Pancreas (tissue), 10 donors: Measurements from ENCODE around the gene PRTG. TPM values are rescaled to one million over a fixed set of nuclear protein-coding genes. Genes with fewer than 3 reads are reported as not detected.

Experiments used
- ATAC-seq, 4 donors: fragments of 200-7000 bp; cut with Tn5 transposase; one replicate each; pipeline versions ENCODE4 v1.8.0 to v1.9.1; 2020; ENCODE audit warnings: mild to moderate bottlenecking in 4 of 4, moderate library complexity in 4 of 4
- DNase-seq, 6 donors: peaks; one replicate each; pipeline ENCODE4 v3.0.0-alpha.2; 2020
- FAIRE-seq: peaks from 2 replicates; lab custom pipeline; 2012; peaks lifted over from hg19 to GRCh38; lab: Jason Lieb, UNC
- H3K27ac ChIP-seq, 4 donors: fragments of 200-600 bp; sonication (generic); 1 replicate in 3 of 4; 2 replicates in 1 of 4; pipeline versions ENCODE4 v1.5.0 to v1.8.0; 2020
- H3K27me3 ChIP-seq, 4 donors: fragments of 200-600 bp; one replicate each; pipeline ENCODE4 v1.8.0; 2021
- H3K36me3 ChIP-seq, 3 donors: fragments of 200-600 bp; sonication (generic) in 1 of 3; one replicate each; pipeline versions ENCODE4 v1.5.0 to v1.8.0; 2020 to 2021
- H3K4me1 ChIP-seq, 3 donors: fragments of 200-600 bp; one replicate each; pipeline ENCODE4 v1.8.0; 2021
- H3K4me3 ChIP-seq, 4 donors: fragments of 200-600 bp; sonication (generic) in 2 of 4; one replicate each; pipeline versions ENCODE4 v1.5.0 to v1.8.0; 2020 to 2021
- H3K9me3 ChIP-seq, 4 donors: fragments of 200-600 bp; one replicate each; pipeline ENCODE4 v1.8.0; 2021
- CTCF ChIP-seq, 4 donors: fragments of 200-600 bp; sonication (generic) in 3 of 4; IDR thresholded peaks; one replicate each; pipeline versions ENCODE4 v1.5.0 to v1.8.0; 2021; ENCODE audit warnings: antibody characterized with exemption in 4 of 4
- WGBS, 2 donors: extraction: QIAGEN DNeasy Blood & Tissue Kit; methylation state at CpG; one replicate each; pipeline ENCODE4 v1.1.7; 2013; 5-methylcytosine and 5-hydroxymethylcytosine counted together
- intact Hi-C, 3 donors: fragments of 100-400 bp; cut with DNase I; formaldehyde crosslinking; loops; one replicate each; pipeline versions ENCODE4 v1.11.1 to v1.14.2; 2022
- polyA plus RNA-seq, 2 donors: library from polyadenylated mRNA; stranded (reverse); fragments of 200-250 nt; gene quantifications; one replicate each; pipeline ENCODE4 v1.2.3, GENCODE V29; 2013
- total RNA-seq, 6 donors: library from RNA; stranded (reverse); fragmentation: NEBNext Ultra II Directional in 4 of 6; extraction: Animal tissue kit (Norgen Biotek cat#: 25700) in 4 of 6; gene quantifications; one replicate each; pipeline versions ENCODE4 v1.2.1 to v1.2.4, GENCODE V29; 2021 to 2023
- donor health status: healthy with polysubstance abuse.
- donor health status: DM: no; HTN: no; CAD: no; lungs with moderate emphysema.
- donor health status: DM: no; HTN: no; CAD: no.
- donor health status: control.
- donor health status: control.
- donor health status: Bipolar disorder and iron deficiency.
- donor health status: DM: yes; HTN: yes; CAD: no.
- donor health status: DM: no; HTN: no; CAD: no.
- donor health status: DM: no; HTN: no; CAD: no.
- donor health status: DM: yes; HTN: yes; CAD: no.

Gene PRTG
- total and polyA plus RNA-seq, 8 donors: 0.05 to 0.35 (median 0.22) TPM

- no peak for FAIRE-seq
- intact Hi-C loops: no loop called here
These were observed 59.6 kb downstream of the PRTG start for GRCh38 chr15:55683376-55683775.

GRCh38 chr15:55681631-55682030, 61.3 kb downstream of the PRTG start:
- intact Hi-C loops: no loop called here
- H3K36me3 ChIP-seq: no peaks in the 10 kb centered on the region
- H3K27me3 ChIP-seq: no peaks in the 10 kb centered on the region
- no peaks in the 10 kb centered on the region for H3K9me3 ChIP-seq
- H3K27ac ChIP-seq: no peak overlapping the region
- ATAC-seq (no peak), FAIRE-seq (no peak), DNase-seq (no peak)
- no peaks in the 10 kb centered on the region for H3K4me1 ChIP-seq
- 75 to 76% methylated on average over 5 of the region's 5 CpGs for WGBS, 2 donors
- TF ChIP-seq CTCF (IDR thresholded peaks at IDR 0.05): no peak
- H3K4me3 ChIP-seq: no peak overlapping the region

More at GRCh38 chr15:55683376-55683775, 59.6 kb downstream of the PRTG start:
- no peak for ATAC-seq
- H3K4me3 ChIP-seq: no peak overlapping the region
- H3K9me3 ChIP-seq: no peaks in the 10 kb centered on the region
- no peaks in the 10 kb centered on the region for H3K4me1 ChIP-seq
- no peaks in the 10 kb centered on the region for H3K36me3 ChIP-seq
- no peak for DNase-seq
- no peak for TF ChIP-seq CTCF (IDR thresholded peaks at IDR 0.05)
- no peaks in the 10 kb centered on the region for H3K27me3 ChIP-seq
- no peak overlapping the region for H3K27ac ChIP-seq

GRCh38 chr15:55676507-55676906, 66.4 kb downstream of the PRTG start:
- intact Hi-C loops: no loop called here
- WGBS, 2 donors: 67 to 74% methylated on average over 2 of the region's 2 CpGs
- no peak for TF ChIP-seq CTCF (IDR thresholded peaks at IDR 0.05)
- DNase-seq (no peak), ATAC-seq (no peak), FAIRE-seq (no peak)
- no peaks in the 10 kb centered on the region for H3K27me3 ChIP-seq
- no peaks in the 10 kb centered on the region for H3K4me1 ChIP-seq
- no peaks in the 10 kb centered on the region for H3K9me3 ChIP-seq
- H3K36me3 ChIP-seq: no peaks in the 10 kb centered on the region
- no peak overlapping the region for H3K27ac ChIP-seq
- no peak overlapping the region for H3K4me3 ChIP-seq

- H3K4me3 ChIP-seq: no peak overlapping the region
- H3K4me1 ChIP-seq: no peaks in the 10 kb centered on the region
- no peaks in the 10 kb centered on the region for H3K27me3 ChIP-seq
- FAIRE-seq (no peak), ATAC-seq (no peak), DNase-seq (no peak)
- H3K36me3 ChIP-seq: no peaks in the 10 kb centered on the region
- no peaks in the 10 kb centered on the region for H3K9me3 ChIP-seq
- intact Hi-C loops: no loop called here
- no peak overlapping the region for H3K27ac ChIP-seq
- 85 to 90% methylated on average over 10 of the region's 10 CpGs for WGBS, 2 donors
- TF ChIP-seq CTCF (IDR thresholded peaks at IDR 0.05): no peak
These were observed 69.7 kb downstream of the PRTG start for GRCh38 chr15:55673287-55673686.

GRCh38 chr15:55669270-55669669, 73.7 kb downstream of the PRTG start:
- H3K9me3 ChIP-seq: no peaks in the 10 kb centered on the region
- WGBS, 2 donors: 45 to 57% methylated on average over 3 of the region's 3 CpGs
- no peak for ATAC-seq
- H3K4me1 ChIP-seq: no peaks in the 10 kb centered on the region
- H3K27me3 ChIP-seq: no peaks in the 10 kb centered on the region
- no peaks in the 10 kb centered on the region for H3K36me3 ChIP-seq
- no peak overlapping the region for H3K4me3 ChIP-seq
- H3K27ac ChIP-seq: no peak overlapping the region
- no peak for FAIRE-seq
- no peak for TF ChIP-seq CTCF (IDR thresholded peaks at IDR 0.05)
- intact Hi-C loops: no loop called here
- DNase-seq: no peak
